ENCODE results near the gene BCAS3.
"Not testable (repeated sequence)": the region's sequence is repeated elsewhere in the genome, so short reads cannot be mapped to it uniquely, and the experiment has no call there.

Gene BCAS3

DNA sequence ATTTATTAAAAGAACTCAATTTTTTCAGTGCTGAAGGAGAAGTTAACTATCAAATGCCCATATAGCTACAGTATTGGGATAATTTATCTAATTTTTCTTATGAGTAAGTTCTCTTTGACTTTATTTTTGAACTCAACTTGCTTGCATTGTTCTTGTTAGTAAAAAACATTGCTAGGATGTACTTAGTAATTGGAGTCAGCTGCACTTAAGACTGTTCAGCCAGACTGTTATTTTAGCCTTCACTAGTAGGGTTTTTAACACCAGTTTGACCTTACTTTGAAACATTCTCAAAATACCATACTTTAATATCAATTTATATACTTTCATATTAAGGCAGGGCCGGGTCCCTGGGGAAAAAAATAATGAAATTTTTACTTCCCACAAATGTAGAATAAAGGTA is 465.4 kb downstream of the BCAS3 start:
- no peak for TF ChIP-seq ZFX (IDR thresholded peaks at IDR 0.05)
- TF ChIP-seq, protein P1, sequence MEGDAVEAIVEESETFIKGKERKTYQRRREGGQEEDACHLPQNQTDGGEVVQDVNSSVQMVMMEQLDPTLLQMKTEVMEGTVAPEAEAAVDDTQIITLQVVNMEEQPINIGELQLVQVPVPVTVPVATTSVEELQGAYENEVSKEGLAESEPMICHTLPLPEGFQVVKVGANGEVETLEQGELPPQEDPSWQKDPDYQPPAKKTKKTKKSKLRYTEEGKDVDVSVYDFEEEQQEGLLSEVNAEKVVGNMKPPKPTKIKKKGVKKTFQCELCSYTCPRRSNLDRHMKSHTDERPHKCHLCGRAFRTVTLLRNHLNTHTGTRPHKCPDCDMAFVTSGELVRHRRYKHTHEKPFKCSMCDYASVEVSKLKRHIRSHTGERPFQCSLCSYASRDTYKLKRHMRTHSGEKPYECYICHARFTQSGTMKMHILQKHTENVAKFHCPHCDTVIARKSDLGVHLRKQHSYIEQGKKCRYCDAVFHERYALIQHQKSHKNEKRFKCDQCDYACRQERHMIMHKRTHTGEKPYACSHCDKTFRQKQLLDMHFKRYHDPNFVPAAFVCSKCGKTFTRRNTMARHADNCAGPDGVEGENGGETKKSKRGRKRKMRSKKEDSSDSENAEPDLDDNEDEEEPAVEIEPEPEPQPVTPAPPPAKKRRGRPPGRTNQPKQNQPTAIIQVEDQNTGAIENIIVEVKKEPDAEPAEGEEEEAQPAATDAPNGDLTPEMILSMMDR (conservative IDR thresholded peaks at IDR 0.05), result no peak
- H3K27ac ChIP-seq, result no peak overlapping the region

- TF ChIP-seq, protein P1 (conservative IDR thresholded peaks at IDR 0.05), result no peak
- TF ChIP-seq ZFX (IDR thresholded peaks at IDR 0.05), result no peak
- no peak overlapping the region for H3K27ac ChIP-seq
Measured at GRCh38 chr17:61144137-61144536, 466.5 kb downstream of the BCAS3 start.

DNA sequence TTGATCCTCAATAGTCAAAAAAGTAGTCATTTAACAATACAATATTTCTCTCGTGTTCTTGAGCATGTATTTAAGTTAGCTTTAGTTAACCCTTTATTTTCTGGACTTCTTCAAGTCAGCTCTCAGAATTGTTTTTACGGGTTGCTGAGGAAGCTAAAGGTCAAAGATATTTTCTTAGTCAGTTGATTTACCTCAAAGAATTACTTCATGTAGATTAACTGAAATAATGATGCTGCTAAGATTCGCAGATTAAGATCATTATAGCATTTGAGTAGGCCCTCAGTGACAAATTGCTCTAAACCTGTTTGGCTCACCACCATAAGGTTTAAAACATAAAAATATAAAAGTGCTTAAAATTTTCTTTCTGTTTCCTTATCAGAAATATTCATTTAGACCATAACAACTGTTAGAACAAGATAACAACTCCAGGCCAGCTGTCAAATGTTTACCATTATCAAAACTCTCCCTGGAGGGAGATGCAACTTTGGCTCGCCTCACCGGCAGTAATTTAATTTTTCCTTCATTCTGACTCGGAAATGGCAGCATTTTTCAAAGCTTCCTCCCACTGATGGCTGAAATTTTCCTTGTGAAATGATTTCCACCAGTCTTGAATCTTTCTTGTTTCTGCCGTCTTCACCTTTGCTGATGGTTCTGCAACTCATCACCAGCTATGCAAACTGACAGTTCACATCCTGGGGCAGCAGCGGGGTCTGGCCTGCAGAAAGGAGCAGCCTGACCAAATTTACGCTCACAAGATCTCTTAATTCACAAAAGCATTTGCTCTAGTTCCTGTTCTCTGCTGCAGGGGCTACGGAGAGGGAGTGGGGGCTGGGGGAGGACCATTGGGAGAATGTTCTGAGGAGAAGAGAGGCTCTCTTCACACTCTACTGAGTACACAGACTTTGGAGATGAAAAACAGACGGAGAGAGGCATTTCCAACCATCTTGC is 467.2 kb downstream of the BCAS3 start:
- TF ChIP-seq, protein P1 (conservative IDR thresholded peaks at IDR 0.05), result no peak
- TF ChIP-seq ZFX (IDR thresholded peaks at IDR 0.05), result no peak
- H3K27ac ChIP-seq, result no peak overlapping the region

DNA sequence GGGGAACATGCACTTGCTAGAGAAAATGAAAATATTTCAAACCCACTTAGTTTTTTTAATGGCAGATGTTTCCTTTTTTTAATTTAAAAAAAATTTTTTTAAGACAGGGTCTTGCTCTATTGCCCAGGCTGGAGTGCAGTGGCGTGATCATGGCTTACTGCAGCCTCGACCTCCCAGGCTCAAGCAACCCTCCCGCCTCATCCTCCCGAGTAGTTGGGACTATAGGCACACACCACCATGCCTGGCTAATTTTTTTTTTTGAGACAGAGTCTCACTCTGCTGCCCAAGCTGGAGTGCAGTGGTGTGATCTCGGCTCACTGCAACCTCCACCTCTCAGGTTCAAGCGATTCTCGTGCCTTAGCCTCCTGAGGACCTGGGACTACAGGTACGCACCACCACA is 469.2 kb downstream of the BCAS3 start:
- not testable (repeated sequence) for H3K27ac ChIP-seq

DNA sequence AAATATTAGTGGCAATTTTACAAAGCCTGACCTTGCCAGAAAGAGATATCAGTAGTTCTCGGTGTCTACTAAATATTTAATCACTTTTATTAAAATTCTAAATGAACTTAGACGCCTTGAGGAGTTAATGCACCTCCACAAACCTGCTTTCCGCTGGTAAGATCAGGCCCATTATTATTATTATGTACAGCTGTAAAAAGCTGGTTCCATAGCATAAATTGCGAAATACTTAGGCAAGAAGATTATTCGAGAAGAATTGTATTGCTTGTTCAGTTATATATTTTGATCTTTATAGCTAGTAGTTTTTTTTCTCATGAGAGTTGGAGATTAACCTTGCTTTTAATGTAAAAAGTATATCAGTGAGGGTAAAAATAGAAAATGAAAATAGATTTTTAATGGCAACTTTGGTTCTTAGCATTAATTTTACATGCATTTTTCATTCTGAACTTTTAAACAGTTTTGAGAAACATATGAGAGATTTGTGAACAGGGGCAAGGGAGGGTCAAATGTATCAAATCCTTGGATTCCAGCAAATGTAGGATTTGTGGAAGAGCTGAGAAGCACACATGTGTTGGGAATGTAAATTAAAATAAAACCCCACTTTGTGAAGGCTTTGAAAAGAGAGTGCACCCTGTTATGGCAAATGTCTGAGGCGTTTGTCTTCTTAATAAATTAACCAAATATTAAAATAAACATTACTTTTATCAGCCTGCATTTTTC is 471.6 kb downstream of the BCAS3 start:
- no peak for TF ChIP-seq ZFX (IDR thresholded peaks at IDR 0.05)
- TF ChIP-seq, protein P1 (conservative IDR thresholded peaks at IDR 0.05), result no peak
- no peak overlapping the region for H3K27ac ChIP-seq

DNA sequence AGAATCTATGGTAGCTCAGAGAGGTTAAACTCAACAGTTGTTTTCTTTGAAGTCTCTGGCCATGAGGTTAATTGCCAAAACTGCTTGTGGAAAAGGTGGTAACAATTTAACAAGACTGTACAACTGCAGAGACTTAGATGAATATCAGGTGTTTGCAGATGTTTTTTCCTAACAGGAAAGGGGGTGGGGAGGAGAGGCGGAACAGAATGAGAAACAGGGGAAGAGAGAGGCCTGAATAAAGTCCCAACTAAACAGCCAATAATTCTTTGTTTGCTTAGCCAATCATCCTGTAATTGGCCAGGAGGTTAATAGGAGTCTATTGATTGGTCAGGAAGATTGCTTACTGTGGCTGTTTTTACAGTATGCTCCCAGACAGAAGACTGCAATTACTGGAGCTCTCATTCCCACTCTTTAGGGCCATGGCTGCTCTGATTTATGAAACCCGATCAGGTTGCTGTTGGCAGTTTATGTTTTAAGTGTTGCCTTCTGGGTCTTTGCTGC is 472.3 kb downstream of the BCAS3 start:
- no peak for TF ChIP-seq ZFX (IDR thresholded peaks at IDR 0.05)
- TF ChIP-seq, protein P1 (conservative IDR thresholded peaks at IDR 0.05), result no peak
- H3K27ac ChIP-seq, result no peak overlapping the region

GRCh38 chr17:61150686-61151299 is 473.1 kb downstream of the BCAS3 start:
- TF ChIP-seq, protein P1 (conservative IDR thresholded peaks at IDR 0.05), result no peak
- TF ChIP-seq ZFX (IDR thresholded peaks at IDR 0.05), result no peak
- no peak overlapping the region for H3K27ac ChIP-seq

All from C4-2B (cell line).